NCI-H2171 (cell line): Measurements from ENCODE around the gene P2RY2.
"Not testable (repeated sequence)": the region's sequence is repeated elsewhere in the genome, so short reads cannot be mapped to it uniquely, and the experiment has no call there.

ENCODE experiments used
- DNase-seq: peaks from one replicate; lab custom pipeline; 2025; lab: John Stamatoyannopoulos, UW

P2RY2 gene

DNA sequence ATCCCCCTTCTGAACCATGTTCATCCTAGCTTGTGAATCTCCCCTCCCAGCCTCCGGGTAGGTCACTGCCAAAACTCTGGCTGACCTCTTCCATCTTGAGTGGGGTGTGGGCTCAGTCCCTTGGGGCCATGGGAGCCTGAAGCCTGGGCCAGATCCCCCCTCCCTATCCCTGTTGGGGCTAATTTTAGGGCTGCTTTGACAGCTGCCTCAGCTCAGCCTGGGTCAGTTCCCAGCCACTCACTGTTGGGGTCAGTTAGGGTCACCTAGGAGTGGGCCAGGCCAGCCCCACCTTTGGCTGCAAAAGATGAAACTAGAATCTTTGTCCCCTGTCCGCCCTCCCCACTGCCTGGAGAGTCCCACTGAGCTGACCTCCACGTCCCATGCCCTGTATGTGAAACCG lies 29.8 kb upstream of the P2RY2 start:
- no peak for DNase-seq

DNA sequence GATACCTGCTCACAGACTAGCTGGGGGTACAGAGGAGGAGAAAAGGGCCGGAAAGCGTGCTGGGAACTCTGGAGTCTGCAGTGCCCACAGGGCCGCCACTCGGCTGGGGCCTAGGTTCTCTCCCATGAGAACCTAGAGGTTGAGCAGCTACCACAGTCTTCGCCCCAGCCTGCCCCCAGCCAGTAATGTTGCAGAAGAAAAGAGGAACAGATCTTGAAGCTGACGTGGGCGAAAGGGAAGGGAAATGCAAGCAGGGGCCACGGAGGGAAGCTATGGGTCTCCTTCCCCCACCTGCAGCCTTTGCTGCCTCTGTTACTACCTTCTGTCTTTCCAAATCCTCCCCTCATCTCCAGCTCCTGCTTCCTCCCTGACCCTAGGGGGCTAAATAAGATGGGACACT lies 28.8 kb upstream of the P2RY2 start:
- no peak for DNase-seq

- DNase-seq, result no peak
Measured at GRCh38 chr11:73189723-73190556, 28.1 kb upstream of the P2RY2 start.

GRCh38 chr11:73190557-73190885 lies 27.6 kb upstream of the P2RY2 start:
- no peak for DNase-seq

DNA sequence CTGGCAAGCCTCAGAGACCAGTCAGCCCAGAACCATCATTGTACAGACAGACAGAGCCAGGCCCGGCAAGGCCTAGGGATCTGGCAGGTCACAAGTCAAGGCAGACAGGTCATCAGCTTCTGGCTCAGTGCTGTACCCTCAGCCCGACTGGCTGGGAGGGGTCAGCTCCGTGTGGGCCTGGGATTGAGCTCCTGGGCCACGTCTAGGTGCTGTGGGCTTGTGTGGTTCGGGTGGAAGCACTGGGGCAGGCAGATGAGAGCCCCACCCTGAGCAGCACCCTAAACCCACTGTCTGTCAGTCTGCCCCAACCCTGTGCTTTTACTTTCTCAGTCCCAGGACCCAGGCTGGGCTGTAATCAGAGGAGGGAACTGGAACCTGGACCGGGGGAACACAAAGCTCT lies 26.9 kb upstream of the P2RY2 start:
- no peak for DNase-seq

GRCh38 chr11:73192272-73192671 lies 25.8 kb upstream of the P2RY2 start:
- no peak for DNase-seq

GRCh38 chr11:73193251-73194033 lies 24.6 kb upstream of the P2RY2 start:
- DNase-seq, result no peak

DNA sequence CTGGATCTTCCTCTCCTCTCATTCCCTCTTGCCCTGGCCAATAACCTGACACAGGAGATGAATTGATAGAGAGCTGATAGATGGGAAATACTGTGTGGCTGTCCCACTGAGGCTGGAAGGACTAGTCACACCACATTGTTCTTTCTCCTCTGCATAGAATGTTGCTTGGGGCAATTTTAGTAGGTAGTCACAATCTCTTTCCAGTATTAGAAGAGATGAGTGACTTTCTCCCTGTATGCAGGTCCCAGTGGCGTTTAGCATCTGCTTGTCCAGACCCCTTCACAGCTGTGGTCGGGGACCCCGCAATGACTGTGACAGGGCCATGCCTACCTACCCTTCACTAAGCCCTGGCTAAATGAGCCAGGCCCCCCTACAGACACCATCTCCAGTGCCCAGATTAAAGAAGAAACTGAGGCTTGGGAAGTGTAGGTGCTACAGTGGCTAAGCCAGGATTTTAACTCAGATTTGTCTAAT lies 24.0 kb upstream of the P2RY2 start:
- no peak for DNase-seq

- no peak for DNase-seq
Measured at GRCh38 chr11:73194593-73194992, 23.5 kb upstream of the P2RY2 start.

- DNase-seq, result no peak
Measured at GRCh38 chr11:73195191-73196007, 22.7 kb upstream of the P2RY2 start.

DNA sequence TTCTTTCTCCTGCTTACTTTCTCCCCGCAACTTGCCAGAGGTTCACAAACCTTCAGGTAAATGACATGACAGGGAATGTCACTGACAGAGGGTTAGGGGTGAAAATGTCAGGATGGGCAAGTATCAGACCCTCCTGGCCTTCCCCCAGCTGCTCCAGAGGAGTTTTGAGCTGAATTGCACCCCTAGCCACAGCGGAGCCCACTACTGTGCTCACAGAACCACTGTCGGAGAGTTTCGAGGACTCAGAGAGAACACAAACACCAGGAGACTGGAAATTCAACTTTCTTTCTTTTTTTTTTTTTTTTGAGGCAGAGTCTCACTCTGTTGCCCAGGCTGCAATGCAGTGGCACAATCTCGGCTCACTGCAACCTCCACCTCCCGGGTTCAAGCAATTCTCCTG lies 21.5 kb upstream of the P2RY2 start:
- no peak for DNase-seq

- no peak for DNase-seq
Measured at GRCh38 chr11:73197348-73197747, 20.7 kb upstream of the P2RY2 start.

- not testable (repeated sequence) for DNase-seq
Measured at GRCh38 chr11:73197787-73198186, 20.3 kb upstream of the P2RY2 start.

GRCh38 chr11:73198677-73199076 lies 19.4 kb upstream of the P2RY2 start:
- no peak for DNase-seq

DNA sequence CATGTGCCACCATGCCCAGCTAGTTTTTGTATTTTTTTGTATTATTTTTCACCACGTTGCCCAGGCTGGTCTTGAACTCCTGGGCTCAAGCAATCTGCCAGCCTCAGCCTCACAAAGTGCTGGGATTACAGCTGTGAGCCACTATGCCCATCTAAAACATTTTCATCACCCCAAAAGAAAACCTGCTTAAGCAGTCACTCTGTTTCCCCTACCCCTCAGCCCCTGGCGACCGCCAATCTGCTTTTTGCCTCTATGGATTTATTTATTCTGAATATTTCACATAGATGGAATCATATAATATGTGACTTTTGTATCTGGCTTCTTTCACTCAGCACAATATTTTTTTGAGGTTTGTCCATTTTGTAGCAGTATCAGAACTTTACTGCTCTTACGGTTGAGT lies 18.6 kb upstream of the P2RY2 start:
- DNase-seq, result no peak

GRCh38 chr11:73200256-73200655 lies 17.8 kb upstream of the P2RY2 start:
- no peak for DNase-seq

DNA sequence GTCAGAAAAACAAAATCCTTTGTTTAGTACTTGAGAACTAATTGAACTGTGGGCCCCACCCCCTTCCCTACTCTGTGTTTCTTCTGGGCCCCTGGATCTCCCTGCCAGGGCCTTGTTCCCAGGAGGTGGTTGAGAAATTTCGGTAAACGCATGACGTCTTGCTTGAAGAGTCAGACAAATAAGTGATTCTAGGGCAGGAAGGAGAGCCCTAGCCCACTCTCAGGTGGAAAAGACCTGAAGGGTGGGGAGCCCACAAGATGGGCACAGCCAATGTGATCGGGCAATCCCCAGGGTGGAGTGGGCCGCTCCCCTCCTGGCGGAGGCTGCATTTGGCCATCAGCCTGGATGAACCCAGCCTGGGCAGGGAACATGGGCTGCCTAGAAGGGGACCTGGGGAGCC lies 16.8 kb upstream of the P2RY2 start:
- no peak for DNase-seq

GRCh38 chr11:73201888-73202780 lies 15.9 kb upstream of the P2RY2 start:
- no peak for DNase-seq

DNA sequence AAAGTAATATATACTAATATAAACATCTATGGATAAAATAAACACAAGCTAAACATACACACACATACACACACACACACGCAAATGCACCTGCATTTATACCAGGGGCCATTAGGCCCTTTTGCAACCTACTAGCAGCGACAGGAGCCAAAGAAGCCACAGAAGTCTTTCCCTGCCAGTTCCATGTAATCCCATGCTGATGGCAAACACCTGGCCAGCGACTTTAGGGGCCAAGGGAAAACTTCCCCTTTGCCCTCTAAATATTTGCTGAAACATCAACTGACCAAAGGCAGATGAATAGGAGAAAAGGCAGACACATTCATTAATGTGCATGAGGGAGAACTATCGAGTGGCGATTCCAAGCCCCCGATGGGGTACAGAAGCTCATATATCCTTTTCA lies 14.8 kb upstream of the P2RY2 start:
- no peak for DNase-seq

DNA sequence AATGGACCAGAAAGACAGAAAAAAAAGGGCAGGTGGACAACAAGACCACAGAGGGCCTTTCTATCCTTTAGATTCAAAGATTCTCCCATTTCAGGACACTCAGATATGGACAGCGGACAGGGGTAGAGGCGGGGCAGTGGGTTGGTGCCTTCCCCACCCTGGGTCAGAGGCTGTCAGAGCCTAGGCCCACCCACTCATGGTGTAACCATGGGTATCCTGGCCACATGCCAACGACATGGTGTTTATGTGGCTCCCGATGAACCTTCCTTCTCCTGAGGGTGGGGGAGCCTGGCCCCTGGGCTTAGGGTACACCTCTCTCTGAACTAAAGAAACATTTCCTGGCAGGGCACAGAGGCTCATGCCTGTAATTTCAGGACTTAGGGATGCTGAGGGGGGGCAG lies 14.3 kb upstream of the P2RY2 start:
- DNase-seq, result no peak

DNA sequence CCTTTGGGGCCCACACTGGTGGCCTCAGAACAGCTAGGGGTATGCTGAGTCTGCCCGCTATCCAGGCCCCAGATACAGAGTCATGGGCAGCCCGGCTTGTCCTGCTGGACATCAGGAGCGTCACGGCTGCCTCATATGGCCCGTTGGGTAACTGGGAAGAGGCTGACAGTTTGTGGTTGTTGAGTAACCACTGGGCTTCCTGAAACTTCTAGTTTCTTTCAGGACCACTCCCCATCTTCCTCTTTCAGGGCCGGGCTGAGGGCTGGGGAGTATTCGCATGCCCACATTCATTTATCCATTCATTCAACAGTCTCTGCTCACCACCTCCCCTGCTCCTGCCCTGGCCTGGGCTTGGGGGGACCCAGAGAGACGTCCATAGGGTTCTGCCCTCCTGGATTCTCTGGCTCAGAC lies 13.4 kb upstream of the P2RY2 start:
- no peak for DNase-seq
